ENCODE results near the gene HOXB6. TPM values are rescaled to one million over a fixed set of nuclear protein-coding genes. Genes with fewer than 3 reads are reported as not detected.

Gene HOXB6
- total RNA-seq, 4 donors from 2014 or later, result 0.27 to 4.6 (median 0.45) TPM

DNA sequence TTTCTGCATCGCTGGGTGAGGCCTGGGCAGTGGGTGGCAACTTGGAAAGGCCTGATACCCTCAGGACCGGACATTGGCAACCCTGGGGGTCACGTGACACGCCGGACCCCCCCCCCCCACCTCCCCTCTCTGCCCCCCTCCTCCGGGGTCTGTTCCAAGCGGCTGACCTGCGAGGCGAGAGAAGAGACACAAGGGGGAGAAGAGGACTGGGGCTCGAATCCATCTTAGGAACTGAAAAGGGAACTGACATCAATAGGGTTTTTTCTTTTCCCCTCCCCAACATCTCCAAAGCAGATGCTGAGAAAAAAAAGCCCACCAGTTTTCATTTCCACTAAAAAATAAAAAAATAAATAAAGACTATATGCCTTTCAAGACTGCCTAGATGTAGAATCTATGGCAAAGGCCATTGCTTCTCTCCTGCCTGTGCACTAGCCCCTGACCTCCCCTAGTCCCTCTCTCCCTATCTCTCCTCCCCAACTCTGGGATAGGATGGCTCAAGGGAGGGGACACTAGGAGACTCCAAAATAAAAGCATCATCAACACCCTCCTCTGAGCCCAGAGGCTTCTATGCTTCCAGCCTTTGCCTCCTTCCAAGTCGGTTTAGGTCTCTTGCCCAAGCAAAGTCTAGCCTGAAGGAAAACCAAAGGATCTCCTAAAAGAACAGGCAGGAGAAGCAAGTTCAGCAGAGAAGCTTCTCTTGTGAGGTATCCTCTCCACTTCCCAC lies 52.2 kb downstream of the HOXB6 start:
- H3K4me3 ChIP-seq (ENCODE audit: low read depth, poor library complexity, severe bottlenecking), result no peak overlapping the region
- intact Hi-C loops (cut with DNase I; ENCODE audit: low total_unique reads), result no loop called here
- WGBS, 2 donors, result 46 to 48% methylated on average over 11 of the region's 11 CpGs
- no peak for DNase-seq (ENCODE audit: low spot score in 2 of 2)
- TF ChIP-seq, protein P1, sequence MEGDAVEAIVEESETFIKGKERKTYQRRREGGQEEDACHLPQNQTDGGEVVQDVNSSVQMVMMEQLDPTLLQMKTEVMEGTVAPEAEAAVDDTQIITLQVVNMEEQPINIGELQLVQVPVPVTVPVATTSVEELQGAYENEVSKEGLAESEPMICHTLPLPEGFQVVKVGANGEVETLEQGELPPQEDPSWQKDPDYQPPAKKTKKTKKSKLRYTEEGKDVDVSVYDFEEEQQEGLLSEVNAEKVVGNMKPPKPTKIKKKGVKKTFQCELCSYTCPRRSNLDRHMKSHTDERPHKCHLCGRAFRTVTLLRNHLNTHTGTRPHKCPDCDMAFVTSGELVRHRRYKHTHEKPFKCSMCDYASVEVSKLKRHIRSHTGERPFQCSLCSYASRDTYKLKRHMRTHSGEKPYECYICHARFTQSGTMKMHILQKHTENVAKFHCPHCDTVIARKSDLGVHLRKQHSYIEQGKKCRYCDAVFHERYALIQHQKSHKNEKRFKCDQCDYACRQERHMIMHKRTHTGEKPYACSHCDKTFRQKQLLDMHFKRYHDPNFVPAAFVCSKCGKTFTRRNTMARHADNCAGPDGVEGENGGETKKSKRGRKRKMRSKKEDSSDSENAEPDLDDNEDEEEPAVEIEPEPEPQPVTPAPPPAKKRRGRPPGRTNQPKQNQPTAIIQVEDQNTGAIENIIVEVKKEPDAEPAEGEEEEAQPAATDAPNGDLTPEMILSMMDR (IDR thresholded peaks at IDR 0.05), result no peak
- TF ChIP-seq POLR2A (IDR thresholded peaks at IDR 0.05), result no peak

DNA sequence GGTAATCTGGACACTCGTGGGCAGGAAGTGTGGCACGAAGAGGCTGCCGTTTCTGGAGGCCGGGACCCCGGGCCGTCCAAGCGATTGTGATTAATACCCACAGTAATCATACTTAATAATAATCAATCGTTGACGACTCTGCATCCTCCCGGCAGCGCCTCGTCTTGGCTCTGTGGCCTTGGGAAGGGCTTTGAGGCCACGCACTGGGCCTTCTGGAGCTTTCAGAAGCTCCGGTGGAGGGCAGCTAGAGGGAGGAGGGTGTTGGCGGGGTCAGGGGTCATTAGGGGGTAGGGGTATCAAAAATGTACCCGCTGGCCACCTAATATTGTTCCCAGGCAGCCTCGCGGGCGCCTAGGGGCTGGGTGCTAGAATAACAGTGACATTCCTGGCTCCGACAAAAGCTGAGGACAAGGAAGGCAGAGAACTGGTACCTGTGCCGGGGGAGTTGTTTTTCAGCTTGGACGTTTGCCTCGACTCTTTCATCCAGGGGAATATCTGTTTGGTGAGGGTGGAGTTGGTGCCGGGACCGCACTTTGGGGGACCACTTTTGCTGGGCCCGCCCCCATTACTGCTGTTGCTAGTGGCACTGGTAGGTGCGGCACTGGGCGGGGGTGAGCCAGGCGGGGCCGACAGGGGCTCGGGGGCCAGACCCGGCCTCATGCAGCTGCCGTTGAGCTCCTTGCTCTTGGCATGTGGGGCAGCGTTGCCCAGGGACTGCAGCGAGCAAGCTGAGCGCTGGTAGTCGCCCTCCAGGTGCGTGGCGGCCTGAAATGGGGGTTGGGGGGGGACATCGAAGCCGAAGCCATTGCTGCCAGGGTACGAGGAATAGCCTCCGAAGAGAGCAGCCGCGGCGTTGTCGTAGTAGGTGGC lies 53.0 kb downstream of the HOXB6 start:
- DNase-seq (ENCODE audit: low spot score in 2 of 2), result no peak
- 79 to 84% methylated on average over 47 of the region's 47 CpGs for WGBS, 2 donors
- no peak for TF ChIP-seq POLR2A (IDR thresholded peaks at IDR 0.05)
- TF ChIP-seq, protein P1 (IDR thresholded peaks at IDR 0.05), result no peak
- intact Hi-C loops (cut with DNase I; ENCODE audit: low total_unique reads), result no loop called here
- no peak overlapping the region for H3K4me3 ChIP-seq (ENCODE audit: low read depth, poor library complexity, severe bottlenecking)

DNA sequence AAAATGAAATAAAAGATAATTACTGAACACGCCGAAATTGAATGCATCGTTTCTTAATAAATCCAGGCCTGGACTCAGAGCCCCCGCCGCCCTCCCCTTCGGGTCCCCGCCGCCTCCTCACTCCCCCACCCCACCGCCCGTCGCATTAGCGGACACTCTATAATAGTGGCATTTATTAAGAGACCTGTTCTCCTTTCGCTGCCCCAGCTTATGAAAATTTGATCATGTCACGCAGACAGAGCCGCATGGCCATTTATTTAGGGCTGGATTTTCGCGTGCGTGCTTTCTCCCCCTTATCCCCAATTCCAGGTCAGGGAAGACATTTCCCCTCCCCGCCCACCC lies 53.6 kb downstream of the HOXB6 start:
- DNase-seq (ENCODE audit: low spot score in 2 of 2), result no peak
- WGBS, 2 donors, result 87 to 90% methylated on average over 19 of the region's 19 CpGs
- H3K4me3 ChIP-seq (ENCODE audit: low read depth, poor library complexity, severe bottlenecking), result no peak overlapping the region
- intact Hi-C loops (cut with DNase I; ENCODE audit: low total_unique reads), result no loop called here
- TF ChIP-seq, protein P1 (IDR thresholded peaks at IDR 0.05), result no peak
- TF ChIP-seq POLR2A (IDR thresholded peaks at IDR 0.05), result no peak

GRCh38 chr17:48550502-48551213 lies 54.1 kb downstream of the HOXB6 start:
- no peak for DNase-seq (ENCODE audit: low spot score in 2 of 2)
- WGBS, 2 donors, result 81 to 84% methylated on average over 70 of the region's 70 CpGs
- H3K4me3 ChIP-seq (ENCODE audit: low read depth, poor library complexity, severe bottlenecking), result no peak overlapping the region
- no peak for TF ChIP-seq POLR2A (IDR thresholded peaks at IDR 0.05)
- TF ChIP-seq, protein P1 (IDR thresholded peaks at IDR 0.05), result no peak
- intact Hi-C loops (cut with DNase I; ENCODE audit: low total_unique reads), result no loop called here

DNA sequence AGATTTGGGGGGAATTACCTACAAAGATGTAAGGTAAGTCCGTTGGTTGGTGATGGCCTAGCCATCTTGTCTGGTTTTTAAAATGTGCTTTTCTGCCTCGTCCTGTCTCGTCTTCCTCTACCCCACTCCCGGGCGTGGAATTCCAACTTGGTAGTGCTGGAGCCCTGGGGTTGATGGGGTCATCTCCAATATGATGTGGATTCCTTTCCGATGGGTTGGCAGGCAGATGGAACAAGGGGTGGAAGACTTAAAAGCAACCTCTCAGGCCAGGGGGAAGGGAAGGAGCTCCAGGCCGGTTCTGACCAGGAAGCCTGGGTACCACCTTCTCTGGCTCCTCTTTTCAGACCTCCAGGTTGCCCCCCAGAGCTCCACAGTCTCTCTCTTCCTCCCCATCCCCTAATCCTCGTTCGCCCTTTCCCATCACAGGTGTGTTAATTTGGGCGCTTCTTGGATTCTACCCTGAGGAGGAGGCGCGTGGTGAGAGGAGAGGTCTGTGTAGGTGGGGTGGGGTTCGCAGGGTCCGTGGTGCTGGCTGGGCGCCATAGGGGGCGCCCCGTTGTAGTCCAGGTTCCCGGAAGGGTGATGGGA lies 54.8 kb downstream of the HOXB6 start:
- DNase-seq (ENCODE audit: low spot score in 2 of 2), result no peak
- intact Hi-C loops (cut with DNase I; ENCODE audit: low total_unique reads), result no loop called here
- H3K4me3 ChIP-seq (ENCODE audit: low read depth, poor library complexity, severe bottlenecking), result no peak overlapping the region
- TF ChIP-seq, protein P1 (IDR thresholded peaks at IDR 0.05), result no peak
- TF ChIP-seq POLR2A (IDR thresholded peaks at IDR 0.05), result no peak
- WGBS, 2 donors, result 78 to 81% methylated on average over 18 of the region's 18 CpGs

Measured in lower leg skin (tissue), 4 donors.